Stimulated activated CD8-positive, alpha-beta memory T cell treated with anti-CD3 and anti-CD28 coated beads, Interleukin-4, amount 100 ng/mL, for 1 hour (primary cell): ENCODE measurements around the gene PIK3C2G.
"Not testable (repeated sequence)": the region's sequence is repeated elsewhere in the genome, so short reads cannot be mapped to it uniquely, and the experiment has no call there.

Experiments
- DNase-seq, 2 donors: peaks; one replicate each; pipeline ENCODE4 v3.0.0-alpha.2; 2020; ENCODE audit warnings: low read depth in 2 of 2, low spot score in 1 of 2

PIK3C2G gene

GRCh38 chr12:18468246-18469075, 207.1 kb downstream of the PIK3C2G start:
- DNase-seq: no peak

- DNase-seq: no peak
Measured at GRCh38 chr12:18470251-18470650, 208.9 kb downstream of the PIK3C2G start.

GRCh38 chr12:18472304-18472703, 211.0 kb downstream of the PIK3C2G start:
- no peak for DNase-seq

GRCh38 chr12:18472806-18473205, 211.5 kb downstream of the PIK3C2G start:
- DNase-seq: no peak

GRCh38 chr12:18476861-18477260, 215.5 kb downstream of the PIK3C2G start:
- DNase-seq: no peak

GRCh38 chr12:18479256-18479655, 217.9 kb downstream of the PIK3C2G start:
- no peak for DNase-seq

GRCh38 chr12:18482601-18483120, 221.3 kb downstream of the PIK3C2G start:
- no peak for DNase-seq

- DNase-seq: no peak
Measured at GRCh38 chr12:18483698-18484325, 222.5 kb downstream of the PIK3C2G start.

GRCh38 chr12:18486036-18486435, 224.7 kb downstream of the PIK3C2G start:
- no peak for DNase-seq

- no peak for DNase-seq
Measured at GRCh38 chr12:18487509-18487908, 226.2 kb downstream of the PIK3C2G start.

GRCh38 chr12:18492372-18493025, 231.2 kb downstream of the PIK3C2G start:
- no peak for DNase-seq

GRCh38 chr12:18496156-18496555, 234.8 kb downstream of the PIK3C2G start:
- DNase-seq: no peak

GRCh38 chr12:18500160-18500574, 238.8 kb downstream of the PIK3C2G start:
- not testable (repeated sequence) for DNase-seq

- DNase-seq: not testable (repeated sequence)
Measured at GRCh38 chr12:18500736-18501135, 239.4 kb downstream of the PIK3C2G start.

GRCh38 chr12:18502422-18502968, 241.2 kb downstream of the PIK3C2G start:
- no peak for DNase-seq

GRCh38 chr12:18521461-18521860, 260.1 kb downstream of the PIK3C2G start:
- no peak for DNase-seq

GRCh38 chr12:18522806-18523205, 261.5 kb downstream of the PIK3C2G start:
- no peak for DNase-seq

GRCh38 chr12:18542497-18542896, 281.2 kb downstream of the PIK3C2G start:
- not testable (repeated sequence) for DNase-seq

- DNase-seq: no peak
Measured at GRCh38 chr12:18546399-18546798, 285.1 kb downstream of the PIK3C2G start.

GRCh38 chr12:18549598-18549997, 288.3 kb downstream of the PIK3C2G start:
- DNase-seq: no peak

GRCh38 chr12:18551106-18551505, 289.8 kb downstream of the PIK3C2G start:
- DNase-seq: no peak
